Choroid plexus epithelial cell (primary cell): ENCODE data around the gene TLDC2.
A peak's percentile ranks its signal among the peaks of the same experiment; 100 is the strongest.

Experiments
- DNase-seq: peaks from one replicate; pipeline ENCODE4 v3.0.0-alpha.2; 2010; ENCODE audit warnings: low read depth
- H3K4me3 ChIP-seq: 2 replicates; pipeline ENCODE4 v1.5.1; 2011; ENCODE audit warnings: low read depth, mild to moderate bottlenecking, control low read depth, low read length, moderate library complexity
- CTCF ChIP-seq: conservative IDR thresholded peaks from 2 replicates; pipeline ENCODE4 v1.5.1; 2011; ENCODE audit warnings: low read depth, mild to moderate bottlenecking, control low read depth, inconsistent platforms, low read length, moderate library complexity

Gene TLDC2

GRCh38 chr20:36862857-36863668 lies 12.9 kb upstream of the TLDC2 start:
- H3K4me3 ChIP-seq = peak overlapping the region; percentile 64
- TF ChIP-seq CTCF = no peak
- no peak for DNase-seq

GRCh38 chr20:36865076-36865860 lies 10.7 kb upstream of the TLDC2 start:
- no peak overlapping the region for H3K4me3 ChIP-seq
- no peak for TF ChIP-seq CTCF
- no peak for DNase-seq

- TF ChIP-seq CTCF = no peak
- no peak overlapping the region for H3K4me3 ChIP-seq
- DNase-seq = no peak
These were observed 10.1 kb upstream of the TLDC2 start for GRCh38 chr20:36865861-36866149.

DNA sequence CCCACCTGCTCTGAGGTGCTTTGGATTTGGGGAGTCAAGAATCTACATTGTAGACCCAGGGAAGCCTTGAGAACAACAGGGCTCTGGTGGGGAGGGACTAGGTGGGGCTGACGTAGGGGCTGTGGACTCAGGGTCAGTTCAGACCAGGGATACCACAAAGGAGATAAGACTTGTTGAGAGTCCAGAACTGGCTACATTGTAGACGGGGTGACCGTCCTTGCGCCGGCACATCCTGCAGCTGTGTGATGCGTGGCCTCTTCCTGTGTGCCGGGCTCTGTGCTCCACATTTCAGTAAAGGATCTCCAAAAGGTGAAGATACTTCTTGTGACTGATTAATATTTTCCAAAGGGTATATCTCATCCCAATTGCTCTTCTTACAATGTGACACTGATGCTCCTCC lies 9.8 kb upstream of the TLDC2 start:
- no peak for TF ChIP-seq CTCF
- no peak overlapping the region for H3K4me3 ChIP-seq
- DNase-seq = no peak

DNA sequence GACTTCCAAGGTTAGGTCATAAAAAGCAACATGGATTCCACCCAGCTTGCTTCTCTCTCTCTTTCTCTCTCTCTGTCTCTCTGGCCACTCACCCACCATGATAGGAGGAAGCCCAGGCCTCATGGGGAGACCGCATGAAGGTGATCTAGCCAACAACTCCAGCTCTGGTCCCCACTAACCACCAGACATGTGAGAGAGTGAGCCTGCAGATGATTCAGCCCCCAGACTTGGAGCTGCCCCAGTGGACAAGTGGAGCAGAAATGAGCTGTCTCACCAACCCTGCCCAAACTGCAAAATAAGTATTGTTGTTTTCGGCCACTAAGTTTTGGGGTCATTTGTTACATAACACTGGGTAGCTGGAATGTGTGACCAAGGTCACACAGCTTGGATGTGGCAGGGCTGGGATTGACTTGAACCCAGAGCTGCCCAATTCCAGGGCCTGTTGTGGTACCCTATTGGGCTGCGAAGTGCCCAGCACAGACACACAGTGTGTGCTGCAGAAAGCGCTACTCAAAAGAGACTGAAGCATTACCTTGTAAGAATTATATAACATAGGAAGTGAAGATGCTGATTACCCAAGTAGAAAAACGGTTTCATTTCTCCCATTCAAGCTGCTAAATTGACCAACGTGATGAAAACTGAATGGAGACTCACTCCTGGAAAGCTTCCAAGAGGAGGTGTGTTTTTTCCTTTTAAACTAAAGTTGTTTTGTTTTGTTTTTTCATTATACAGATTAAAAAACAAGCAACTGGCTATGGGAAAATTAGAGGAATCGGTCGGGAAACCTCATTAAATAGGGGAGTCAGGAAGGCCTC lies 9.1 kb upstream of the TLDC2 start:
- DNase-seq = no peak
- no peak overlapping the region for H3K4me3 ChIP-seq
- no peak for TF ChIP-seq CTCF

DNA sequence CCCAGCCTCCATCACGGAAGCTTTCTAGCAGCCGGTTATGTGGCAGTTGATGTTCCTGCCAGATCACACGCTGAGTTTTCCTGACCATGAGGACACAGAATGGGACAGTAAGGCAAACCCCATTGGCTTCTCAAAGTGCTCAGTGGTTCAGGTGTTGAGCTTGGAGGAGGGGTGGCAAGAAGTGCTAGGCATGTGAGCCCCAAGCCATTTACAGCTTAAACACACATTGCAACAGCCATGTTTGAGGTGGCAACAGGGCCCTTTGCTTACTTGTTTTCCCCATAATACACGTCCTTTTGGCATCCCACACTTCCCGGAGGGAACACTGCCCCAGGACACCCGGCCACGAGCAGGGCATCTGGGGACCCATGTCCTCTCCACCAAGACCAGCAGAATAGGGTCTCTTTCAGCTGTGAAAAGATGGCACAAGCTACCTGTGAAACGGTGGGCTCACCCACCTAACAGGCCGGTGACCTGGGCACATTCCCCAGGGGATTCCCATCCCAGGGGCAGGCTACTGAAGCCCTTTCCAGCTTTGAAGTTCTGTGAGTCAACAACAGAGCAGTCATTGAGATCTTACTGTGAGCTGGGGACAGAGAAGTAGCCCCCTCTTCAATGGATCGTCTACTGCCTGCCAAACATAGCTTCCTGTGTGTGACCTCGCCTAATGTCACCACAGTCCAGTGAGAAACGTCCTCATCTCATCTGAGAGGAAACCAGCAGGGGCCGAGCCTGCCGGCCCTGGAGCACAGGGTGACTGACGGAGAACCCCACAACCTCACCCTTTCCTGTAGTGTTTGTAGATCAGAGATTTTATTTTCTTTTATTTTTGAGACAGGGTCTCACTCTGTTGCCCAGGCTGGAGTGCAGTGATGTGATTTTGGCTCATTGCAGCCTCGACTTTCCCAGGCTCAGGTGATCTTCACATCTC lies 4.0 kb upstream of the TLDC2 start:
- no peak for TF ChIP-seq CTCF
- DNase-seq = no peak
- H3K4me3 ChIP-seq = no peak overlapping the region
